ENCODE data around the gene ZBTB20.
A peak's percentile ranks its signal among the peaks of the same experiment; 100 is the strongest.
"Not testable (repeated sequence)": the region's sequence is repeated elsewhere in the genome, so short reads cannot be mapped to it uniquely, and the experiment has no call there.

The ZBTB20 gene

GRCh38 chr3:114839476-114839875 is 307.6 kb downstream of the ZBTB20 start:
- DNase-seq, result no peak

GRCh38 chr3:114838025-114838424 is 309.1 kb downstream of the ZBTB20 start:
- no peak for DNase-seq

GRCh38 chr3:114834175-114834940 is 312.7 kb downstream of the ZBTB20 start:
- DNase-seq, result no peak

GRCh38 chr3:114831861-114832260 is 315.2 kb downstream of the ZBTB20 start:
- no peak for DNase-seq

GRCh38 chr3:114830652-114831051 is 316.4 kb downstream of the ZBTB20 start:
- DNase-seq, result no peak

- DNase-seq, result no peak
These were observed 317.3 kb downstream of the ZBTB20 start for GRCh38 chr3:114829783-114830182.

- peak in 3 of 51 donors; percentile 2 to 39 (median 36) for DNase-seq
These were observed 319.6 kb downstream of the ZBTB20 start for GRCh38 chr3:114827495-114827894.

GRCh38 chr3:114824014-114824413 is 323.1 kb downstream of the ZBTB20 start:
- no peak for DNase-seq

- no peak for DNase-seq
These were observed 324.0 kb downstream of the ZBTB20 start for GRCh38 chr3:114823061-114823460.

- DNase-seq, result no peak
These were observed 331.0 kb downstream of the ZBTB20 start for GRCh38 chr3:114816052-114816451.

GRCh38 chr3:114812541-114813238 is 334.4 kb downstream of the ZBTB20 start:
- not testable (repeated sequence) for DNase-seq

- no peak for DNase-seq
These were observed 337.2 kb downstream of the ZBTB20 start for GRCh38 chr3:114809668-114810413.

- no peak for DNase-seq
These were observed 343.0 kb downstream of the ZBTB20 start for GRCh38 chr3:114804099-114804498.

GRCh38 chr3:114803042-114803695 is 343.9 kb downstream of the ZBTB20 start:
- no peak for DNase-seq

- no peak for DNase-seq
These were observed 346.6 kb downstream of the ZBTB20 start for GRCh38 chr3:114800272-114801031.

GRCh38 chr3:114799816-114800215 is 347.3 kb downstream of the ZBTB20 start:
- DNase-seq, result no peak

- DNase-seq, result no peak
These were observed 350.3 kb downstream of the ZBTB20 start for GRCh38 chr3:114796796-114797195.

- no peak for DNase-seq
These were observed 352.0 kb downstream of the ZBTB20 start for GRCh38 chr3:114794894-114795630.

- DNase-seq, result no peak
These were observed 354.7 kb downstream of the ZBTB20 start for GRCh38 chr3:114792159-114792918.

All from hypothalamus (tissue), 51 donors.